GM10266 (cell line): ENCODE data around the gene ZNF408.

Experiments used
- DNase-seq: peaks from one replicate; pipeline ENCODE4 v3.0.0; 2012; ENCODE audit errors: extremely low spot score
- TF ChIP-seq, protein P1 (sequence below): IDR thresholded peaks from 2 replicates; pipeline ENCODE4 v1.5.1; 2012; ENCODE audit warnings: mild to moderate bottlenecking, low read depth; ENCODE audit not compliant: control insufficient read depth, insufficient read depth; ENCODE audit errors: missing control alignments

ZNF408 gene

DNA sequence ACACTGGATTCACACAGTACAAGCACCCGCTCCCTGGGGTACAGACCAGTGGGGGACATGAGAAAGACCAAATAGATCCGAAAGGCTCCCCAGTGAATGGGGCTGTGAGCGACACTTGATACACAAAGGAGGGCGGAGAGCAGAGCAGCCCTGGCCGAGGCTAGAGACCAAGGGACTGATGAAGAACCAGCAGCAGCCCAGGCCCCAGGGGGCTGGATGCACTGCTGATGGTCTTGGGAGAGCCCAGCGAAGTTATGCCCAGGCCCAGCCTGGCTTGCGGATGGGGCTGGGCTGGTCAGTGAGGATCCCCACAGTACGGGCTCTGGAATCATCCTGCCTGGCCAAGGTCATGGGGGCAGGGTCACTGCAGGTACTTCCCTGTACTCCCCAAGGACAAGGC lies 23.7 kb upstream of the ZNF408 start:
- DNase-seq, result no peak
- TF ChIP-seq, protein P1, sequence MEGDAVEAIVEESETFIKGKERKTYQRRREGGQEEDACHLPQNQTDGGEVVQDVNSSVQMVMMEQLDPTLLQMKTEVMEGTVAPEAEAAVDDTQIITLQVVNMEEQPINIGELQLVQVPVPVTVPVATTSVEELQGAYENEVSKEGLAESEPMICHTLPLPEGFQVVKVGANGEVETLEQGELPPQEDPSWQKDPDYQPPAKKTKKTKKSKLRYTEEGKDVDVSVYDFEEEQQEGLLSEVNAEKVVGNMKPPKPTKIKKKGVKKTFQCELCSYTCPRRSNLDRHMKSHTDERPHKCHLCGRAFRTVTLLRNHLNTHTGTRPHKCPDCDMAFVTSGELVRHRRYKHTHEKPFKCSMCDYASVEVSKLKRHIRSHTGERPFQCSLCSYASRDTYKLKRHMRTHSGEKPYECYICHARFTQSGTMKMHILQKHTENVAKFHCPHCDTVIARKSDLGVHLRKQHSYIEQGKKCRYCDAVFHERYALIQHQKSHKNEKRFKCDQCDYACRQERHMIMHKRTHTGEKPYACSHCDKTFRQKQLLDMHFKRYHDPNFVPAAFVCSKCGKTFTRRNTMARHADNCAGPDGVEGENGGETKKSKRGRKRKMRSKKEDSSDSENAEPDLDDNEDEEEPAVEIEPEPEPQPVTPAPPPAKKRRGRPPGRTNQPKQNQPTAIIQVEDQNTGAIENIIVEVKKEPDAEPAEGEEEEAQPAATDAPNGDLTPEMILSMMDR, result no peak

- TF ChIP-seq, protein P1, result no peak
- no peak for DNase-seq
These were observed 22.7 kb upstream of the ZNF408 start for GRCh38 chr11:46677991-46678740.

DNA sequence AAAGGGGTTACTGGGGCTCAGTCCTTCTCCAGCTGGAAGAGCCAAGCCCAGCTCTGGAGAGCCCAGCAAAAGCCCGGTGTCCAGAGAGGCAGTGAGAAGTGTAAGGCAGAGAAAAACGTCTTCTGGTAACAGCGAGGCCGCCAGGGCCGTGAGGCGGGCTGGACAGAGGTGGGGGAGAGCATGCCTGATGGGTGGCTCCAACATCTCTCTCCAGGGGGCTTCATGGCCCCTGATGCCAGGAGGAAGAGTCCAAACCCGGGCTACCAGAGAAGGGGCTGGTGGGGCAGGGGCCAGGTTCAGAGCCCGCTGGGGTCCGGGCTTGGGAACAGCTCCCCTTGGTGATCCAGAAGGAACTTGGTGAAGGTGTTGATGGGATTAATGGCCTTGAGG lies 22.1 kb upstream of the ZNF408 start:
- TF ChIP-seq, protein P1, result no peak

DNA sequence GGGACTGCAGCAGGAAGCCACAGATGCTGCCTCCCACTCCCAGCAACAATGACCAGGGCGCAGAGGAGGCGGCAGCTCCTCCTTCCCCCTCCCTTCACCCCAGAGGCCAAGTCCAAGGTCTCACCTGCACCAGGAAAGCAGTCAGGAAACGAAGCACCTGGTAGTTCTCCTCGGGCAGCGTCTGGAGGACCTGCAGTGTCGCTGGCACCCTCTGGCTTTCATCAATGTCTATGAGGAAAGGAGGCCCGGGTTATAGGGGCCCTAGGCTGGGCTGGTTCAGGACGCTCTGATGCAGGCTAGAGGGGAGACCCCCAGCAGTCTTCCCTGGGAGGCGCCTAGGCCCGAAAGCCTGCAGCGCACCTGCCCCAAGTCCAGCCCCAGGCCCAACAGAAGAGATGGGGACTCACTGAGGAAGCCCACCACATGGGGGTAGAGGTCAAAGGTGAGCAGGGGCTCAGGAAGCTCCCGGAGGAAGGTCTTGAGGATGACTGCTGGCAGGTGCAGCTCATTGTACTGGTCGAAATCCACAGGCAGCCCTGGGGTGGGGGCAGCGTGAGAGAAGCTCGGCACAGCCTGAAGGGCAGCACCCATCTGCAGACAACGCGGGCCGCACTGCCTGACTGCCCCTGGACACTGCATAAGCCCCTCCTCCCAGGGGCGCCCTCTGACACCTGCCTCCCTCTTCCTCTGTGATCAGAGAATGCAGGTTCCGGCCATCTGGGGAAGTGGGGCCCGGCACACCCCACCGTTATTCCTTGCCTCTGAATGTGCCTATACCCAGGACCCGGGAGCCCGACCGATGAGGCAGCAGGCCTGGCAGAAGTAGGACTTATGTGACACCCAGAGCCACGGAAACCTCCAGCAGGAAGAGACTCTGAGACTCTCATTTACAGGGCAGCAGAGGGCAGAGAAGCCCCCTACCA lies 21.3 kb upstream of the ZNF408 start:
- no peak for DNase-seq
- TF ChIP-seq, protein P1, result no peak

More for the DNA sequence above, 22.1 kb upstream of the ZNF408 start:
- no peak for DNase-seq

DNA sequence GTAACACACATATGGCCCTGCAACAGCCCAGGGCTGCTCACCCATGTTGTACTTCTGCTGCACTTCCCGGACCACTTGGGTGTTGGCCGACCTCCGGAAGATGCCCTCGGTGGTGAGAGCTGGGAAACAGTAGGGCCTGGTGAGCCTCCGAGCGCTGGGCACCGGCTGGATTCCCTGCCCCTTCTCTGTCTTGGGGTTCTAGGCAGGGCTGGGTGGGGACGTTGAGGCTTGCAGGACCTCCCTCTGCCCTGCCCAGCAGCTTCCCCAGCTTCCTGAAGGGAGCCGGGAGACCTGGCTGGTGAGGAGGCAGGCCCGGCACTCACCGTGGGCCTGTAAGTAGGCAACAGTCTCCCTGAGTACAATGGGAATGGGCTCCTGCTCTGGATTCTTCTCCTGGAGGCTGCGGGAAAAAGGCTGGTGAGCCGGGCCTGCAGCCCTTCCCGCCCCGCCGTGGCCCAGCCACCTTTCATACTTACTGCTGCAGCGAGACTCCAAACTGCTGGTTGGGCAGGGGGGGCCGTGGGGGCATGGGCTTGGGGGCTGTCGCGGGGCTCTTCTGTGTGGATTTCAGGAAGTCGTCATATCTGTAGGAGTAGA lies 20.6 kb upstream of the ZNF408 start:
- TF ChIP-seq, protein P1, result no peak
- no peak for DNase-seq

DNA sequence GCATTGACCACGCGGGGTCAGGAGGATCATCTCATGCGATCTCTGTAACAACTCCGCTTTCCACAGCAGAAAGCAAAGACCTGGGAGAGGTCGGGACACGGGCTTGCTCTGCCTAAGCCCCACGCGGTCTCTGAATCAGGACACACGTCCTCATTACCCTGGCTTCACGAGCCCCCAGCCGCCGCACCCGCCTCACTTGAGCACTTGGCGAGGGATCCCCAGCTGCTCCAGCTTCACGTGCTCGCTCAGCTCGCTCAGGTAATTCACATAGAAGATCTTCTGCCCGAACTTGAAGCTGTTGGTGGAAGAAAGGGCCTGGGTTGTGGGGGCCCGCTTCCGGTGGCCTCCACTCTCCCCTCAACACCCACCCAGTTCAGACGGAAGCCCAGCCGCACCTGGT lies 20.0 kb upstream of the ZNF408 start:
- TF ChIP-seq, protein P1, result no peak
- no peak for DNase-seq
